GM18858 (cell line): Measurements from ENCODE around the gene FBXO7.

Experiments
- ATAC-seq: cut with Tn5 transposase; IDR thresholded peaks from one replicate; pipeline ENCODE4 v1.9.1; 2021; ENCODE audit not compliant: unreplicated experiment

Gene FBXO7

DNA sequence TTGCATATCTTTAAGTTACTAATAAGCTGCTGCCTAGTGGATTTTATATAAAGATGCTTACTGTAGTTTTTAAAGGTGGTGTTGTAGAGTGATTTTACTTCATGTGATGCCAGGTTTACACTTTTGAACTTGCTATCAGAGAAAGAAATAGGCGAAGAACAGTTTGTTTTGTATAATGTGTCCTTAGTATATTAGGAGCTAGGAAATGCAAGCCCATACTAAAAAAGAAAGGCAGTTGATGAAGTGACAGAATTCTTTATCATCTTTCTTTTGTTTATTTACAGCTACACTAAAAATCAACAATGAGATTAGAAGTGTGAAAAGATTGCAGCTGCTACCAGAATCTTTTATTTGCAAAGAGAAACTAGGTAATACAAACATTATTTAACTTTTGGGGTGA is 12.8 kb downstream of the FBXO7 start:
- no peak for ATAC-seq

DNA sequence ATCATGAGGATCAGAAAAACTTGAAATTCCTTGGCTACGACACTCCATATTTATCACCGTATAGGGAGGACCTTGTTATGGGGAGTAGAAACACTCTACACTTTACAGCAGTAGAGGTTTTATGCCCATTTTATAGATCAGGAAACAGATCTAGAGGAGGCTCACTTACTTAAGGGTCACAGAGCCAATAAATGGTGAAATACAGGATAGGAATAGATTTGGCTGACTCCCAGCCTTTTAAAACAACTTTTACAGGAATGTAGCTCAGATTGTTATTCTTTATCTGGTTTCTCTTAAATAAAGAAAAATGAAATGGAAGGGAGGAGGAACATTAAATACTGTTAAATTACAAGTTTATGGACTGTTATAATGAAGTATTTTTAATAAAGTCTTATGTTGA is 14.8 kb downstream of the FBXO7 start:
- no peak for ATAC-seq

DNA sequence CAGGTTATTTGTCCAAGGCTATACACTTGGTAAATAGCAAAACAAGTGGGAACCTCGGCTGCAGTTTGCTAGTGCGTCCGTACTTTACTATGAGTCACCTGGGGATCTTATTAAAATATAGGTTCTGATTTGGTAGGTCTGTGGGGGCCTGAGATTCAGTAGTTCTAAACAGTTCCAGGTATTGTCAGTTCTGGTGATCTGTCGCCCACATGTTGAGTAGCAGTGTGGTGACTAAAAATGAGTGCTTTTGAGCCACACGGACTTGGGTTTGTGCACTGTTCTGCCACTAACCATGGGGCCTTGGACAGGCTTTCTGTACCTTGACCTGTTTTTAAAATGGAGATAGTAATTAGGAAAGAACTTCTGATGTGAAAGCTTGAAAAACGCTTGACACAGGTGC is 15.7 kb downstream of the FBXO7 start:
- ATAC-seq: no peak

DNA sequence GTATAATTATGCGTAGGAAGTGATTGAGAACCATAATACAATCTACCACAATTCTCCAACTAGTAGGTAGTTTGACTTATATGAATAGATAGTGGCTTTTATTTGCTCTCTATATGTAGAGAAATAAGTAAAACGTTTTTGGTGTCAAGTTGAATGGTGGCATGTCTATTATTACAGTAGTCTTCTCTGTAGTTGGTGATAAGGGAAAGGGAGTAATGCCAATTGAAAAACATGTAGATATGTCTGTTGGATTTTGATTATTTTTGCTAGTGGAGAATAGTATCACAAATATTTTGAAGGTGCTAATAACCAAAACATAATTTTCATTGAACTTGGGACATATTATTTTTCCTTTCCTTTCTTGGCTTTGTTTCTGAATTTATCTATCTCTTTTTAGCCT is 17.5 kb downstream of the FBXO7 start:
- ATAC-seq: no peak

DNA sequence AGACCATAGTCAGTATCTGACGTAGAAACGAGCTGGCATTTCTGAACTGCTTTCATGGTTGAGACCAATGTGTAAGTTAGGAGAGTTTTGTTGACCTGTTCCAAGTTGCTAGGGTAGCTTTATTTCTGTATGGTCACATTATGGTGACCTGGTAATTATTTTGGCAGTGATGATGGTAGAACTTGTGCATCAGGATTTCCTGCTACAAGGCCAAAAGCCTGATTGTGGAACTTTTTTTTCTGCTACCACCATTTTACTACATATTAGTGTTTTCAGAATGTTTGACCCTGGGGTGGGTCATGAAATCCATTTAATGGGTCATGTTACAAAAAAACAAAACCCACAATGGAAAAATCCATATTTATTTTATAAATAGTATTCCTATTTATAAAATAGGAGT is 18.9 kb downstream of the FBXO7 start:
- ATAC-seq: no peak

DNA sequence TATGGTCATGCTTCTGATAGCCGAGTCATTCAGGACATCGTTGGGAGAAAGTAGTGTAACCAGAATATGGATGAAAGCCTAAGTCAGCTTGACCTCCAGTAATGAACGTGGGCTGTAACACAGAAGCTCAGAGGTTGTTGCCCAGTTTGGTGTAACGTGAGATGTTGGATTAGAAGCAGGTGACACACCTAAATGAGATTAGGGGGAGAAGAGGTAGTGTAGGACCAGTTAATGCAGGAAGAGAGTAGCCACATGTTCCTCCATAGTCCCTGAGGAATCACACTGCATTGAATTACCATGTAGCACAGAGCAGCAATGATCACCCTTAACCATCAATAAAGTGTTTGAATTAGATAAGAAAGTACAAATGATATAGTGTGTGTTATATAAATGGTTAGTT is 20.4 kb downstream of the FBXO7 start:
- ATAC-seq: no peak

DNA sequence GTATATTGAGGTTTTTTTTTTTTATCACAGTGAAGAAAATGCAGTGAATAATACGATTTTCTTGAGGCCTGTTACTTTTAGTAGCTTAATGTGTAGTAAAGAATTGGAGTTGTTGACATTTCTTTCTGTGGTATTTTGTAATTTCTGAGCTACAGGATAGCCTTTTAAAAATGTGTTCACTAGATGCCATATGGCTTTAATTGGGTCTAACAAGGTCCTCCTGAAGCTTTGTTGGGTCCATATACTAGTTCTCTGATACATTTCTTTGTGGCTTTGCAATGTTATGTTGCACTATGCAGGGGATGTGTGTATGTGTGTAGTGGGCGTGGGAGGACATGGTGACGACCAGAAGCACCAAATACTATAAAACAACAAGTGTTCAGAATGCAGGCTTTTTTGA is 25.1 kb downstream of the FBXO7 start:
- no peak for ATAC-seq

DNA sequence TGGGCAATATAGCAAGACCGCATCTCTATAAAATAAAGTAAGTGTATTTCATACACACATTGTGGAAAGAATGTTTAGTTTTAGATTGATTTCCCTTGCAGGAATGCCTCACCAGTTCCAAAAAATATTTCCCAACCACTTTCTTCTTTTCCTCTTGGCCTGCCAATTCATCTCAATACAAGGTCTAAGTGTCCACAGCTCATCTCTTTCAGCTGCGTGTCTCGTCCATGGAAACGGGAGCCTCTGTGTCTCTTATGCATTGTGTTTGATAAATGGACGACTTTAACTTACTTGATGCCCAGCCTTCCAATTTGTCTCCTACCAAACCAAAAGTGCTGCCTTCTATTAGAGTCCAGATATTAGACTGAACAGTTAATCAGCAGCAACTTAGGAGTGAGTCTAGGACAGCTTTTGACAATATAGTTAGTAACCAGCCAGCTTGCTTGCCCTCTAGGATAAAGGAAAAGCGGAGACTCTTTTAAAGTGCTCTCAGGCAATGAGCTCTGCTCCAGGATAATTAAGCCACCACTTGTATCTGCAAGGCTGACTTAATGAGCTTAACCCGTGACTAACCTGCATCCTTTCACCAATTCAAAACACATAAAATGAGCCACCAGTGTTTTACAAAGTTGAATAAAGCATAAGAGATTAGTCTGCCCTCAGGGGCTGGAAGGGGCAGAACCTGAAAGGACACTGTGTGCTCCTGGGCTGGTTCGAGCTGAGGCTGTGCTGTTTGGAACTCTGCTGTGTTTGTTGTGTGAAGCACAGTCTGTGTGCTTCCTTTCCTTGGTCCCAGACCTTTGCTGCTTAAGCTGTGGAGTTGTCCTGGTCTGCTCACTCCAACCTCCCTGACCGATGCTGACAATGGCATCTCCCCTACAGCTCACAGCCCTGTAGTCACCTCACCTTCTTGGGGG is 27.5 kb downstream of the FBXO7 start:
- ATAC-seq: no peak

DNA sequence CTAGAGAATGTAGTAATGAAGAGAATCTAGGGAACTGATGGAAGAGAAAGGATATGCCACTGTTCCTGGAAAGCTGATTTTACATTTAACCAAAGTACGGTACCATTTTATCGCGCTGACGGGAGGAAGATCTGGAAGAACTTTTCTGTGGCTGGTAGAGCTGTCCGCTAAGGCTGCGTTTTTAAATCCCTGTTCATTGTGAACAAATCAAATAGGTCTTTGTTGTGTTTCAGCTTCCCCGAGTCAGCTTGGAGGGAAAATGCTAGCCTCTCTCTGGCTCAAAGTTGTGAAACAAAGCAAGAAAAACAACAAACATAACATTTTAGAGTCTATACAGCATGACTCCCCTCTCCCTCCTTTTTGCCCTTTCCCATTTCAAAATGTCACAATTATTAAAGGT is 34.4 kb downstream of the FBXO7 start:
- no peak for ATAC-seq

DNA sequence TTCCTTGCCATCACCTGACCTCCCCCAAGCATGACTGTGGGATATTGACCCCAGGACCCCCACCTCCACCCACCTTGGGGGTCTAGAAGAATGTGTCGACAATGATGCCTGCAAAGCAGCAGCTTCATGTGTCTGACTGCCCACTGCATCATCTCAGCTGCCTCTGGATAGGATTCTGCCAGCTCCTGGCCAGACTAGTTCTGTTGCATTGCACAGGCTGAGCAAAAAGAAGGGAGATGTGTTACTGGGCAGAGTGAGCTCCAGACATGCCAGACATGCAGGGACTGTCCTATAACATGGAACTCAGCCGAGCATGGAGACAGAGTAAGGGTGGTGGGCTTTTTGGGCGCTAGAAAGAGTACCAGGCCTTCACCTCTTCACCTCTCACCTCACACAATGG is 36.7 kb downstream of the FBXO7 start:
- ATAC-seq: no peak

DNA sequence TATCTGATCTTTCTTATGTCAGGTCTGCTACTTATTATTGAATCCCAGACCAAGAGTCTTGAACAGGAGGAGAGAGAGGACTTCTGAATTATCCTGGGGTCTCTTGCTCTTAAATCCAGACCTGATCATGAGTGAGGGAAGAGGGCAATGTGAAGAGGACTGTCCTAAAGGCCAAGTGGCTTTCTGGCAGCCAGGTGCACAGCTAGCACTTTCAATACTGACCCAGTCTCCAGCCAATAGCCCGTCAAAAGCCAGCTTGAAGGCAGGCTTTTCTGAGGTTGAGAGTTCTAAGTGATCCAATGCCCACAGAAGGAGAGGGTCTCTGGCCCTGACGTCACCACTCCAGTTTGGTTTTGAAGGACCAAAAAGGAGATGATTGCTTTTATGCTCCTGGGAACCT is 37.2 kb downstream of the FBXO7 start:
- no peak for ATAC-seq

DNA sequence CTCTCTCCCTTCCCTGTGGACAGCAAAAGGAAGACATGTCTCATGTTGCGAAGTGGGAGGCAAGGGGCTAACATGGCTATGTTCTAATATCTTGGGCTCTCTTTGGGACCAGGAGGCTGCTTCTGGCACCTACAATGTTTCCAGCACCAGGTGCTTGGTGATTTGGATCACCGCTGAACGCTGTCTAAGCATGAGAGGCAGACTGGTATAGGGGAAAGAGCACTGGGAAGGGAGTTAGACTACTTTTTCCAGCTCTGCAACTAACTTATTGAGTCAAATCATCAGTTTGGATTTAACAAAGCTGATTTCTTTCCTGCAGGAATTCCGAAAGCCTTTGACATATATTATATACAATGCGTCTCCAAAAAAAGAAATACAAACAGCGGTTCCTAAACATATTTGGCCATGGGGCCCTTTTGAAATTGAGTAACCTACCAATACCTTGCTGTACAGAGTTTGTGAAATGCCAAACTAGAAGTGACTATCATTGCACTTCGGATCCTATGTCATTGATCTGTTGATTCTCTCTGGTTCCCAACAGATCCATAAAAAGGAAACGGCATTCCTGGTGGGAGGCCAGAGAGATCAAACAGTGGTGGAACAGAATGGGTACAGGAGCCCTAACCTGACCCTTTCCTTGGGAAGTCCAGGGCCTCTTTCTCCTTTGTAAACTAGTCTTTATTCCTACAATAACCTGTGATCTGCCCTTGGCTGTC is 37.8 kb downstream of the FBXO7 start:
- no peak for ATAC-seq

DNA sequence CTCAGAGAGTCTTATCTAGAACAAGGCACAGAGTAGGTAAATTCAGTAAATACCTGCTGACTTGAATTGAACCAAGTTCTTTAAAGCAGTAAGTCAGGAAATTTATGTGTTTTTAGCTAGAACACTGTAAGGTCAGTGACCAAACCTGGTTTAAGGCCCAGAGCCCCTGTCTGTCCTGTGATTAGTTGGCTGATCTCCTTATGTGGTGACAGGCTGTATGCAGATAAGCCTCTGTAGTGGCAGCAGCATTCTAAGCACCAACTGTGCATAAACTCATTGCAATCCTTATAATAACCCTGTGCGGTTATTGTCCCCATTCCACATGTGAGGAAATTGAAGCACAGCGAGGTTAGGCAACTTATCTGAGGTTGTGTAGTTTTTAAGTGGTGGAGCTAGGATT is 40.5 kb downstream of the FBXO7 start:
- ATAC-seq: no peak

DNA sequence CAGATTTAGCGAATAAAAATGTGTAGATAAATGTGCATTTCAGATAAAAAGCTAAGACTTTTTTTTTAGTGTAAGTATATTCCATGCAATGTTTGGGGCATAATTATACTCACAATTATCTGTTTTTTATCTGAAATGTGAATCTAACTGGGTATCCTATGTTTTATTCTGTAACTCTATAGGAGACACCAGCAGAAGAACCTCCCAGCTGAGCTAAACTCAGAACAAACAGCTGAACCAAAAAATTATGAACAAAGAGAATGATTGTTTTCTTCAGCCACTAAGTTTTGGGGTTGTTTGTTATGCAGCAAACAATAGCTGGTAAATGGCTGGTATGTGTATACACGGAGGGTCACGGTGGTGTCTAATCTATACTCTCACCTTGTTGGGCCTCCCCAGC is 42.9 kb downstream of the FBXO7 start:
- no peak for ATAC-seq

DNA sequence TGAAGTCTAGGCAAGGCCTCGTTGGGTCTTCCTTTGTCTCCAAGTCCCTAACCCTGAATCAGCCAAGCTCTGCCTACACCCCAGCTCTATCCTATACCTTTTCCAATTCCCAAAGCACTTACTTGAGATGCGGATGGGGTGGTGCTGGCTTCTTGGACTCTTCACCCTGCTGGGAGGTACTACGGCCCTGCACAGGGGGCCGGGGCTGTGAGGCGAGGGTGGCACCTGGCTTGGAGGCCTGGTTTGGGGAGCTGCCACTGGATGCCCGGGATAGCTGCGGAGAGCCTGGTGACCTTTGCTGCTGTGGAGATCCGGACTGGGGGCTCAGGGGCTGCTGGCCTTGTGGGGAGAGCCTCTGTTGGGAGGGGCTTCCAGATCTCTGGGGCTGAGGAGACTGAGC is 43.3 kb downstream of the FBXO7 start:
- no peak for ATAC-seq

DNA sequence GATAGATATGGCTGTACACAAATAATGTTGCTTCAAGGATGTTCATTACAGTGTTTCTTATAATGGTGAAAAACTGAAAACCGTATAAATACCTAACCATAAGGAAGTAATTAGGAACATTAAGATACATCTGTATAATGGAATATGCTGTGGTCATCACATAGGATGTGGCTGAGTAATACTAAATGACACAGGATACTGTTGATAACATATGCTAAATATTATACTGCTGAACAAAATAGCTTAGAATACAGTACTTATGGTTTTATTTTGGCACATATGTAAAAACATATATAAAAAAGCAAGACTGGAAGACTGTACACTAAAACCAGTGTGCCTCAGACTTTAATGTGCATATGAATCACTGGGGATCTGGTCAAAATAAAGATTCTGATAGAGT is 43.8 kb downstream of the FBXO7 start:
- no peak for ATAC-seq

DNA sequence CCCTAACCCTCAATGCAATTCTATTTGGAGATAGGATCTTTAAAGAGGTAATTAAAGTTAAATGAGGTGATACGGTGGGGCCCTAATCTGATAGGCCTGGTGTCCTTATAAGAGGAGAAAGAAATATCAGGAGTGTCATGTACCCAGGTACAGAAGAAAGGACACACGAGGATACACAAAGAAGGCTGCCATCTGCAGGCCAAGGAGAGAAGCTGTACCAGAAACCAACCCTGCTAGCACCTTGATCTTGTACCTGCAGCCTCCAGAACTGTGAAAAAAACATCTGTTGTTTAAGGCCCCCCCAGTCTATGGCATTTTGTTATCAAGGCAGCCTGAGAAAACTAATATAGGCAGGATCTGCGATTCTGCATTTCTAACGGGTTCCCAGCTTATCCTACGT is 44.2 kb downstream of the FBXO7 start:
- no peak for ATAC-seq

DNA sequence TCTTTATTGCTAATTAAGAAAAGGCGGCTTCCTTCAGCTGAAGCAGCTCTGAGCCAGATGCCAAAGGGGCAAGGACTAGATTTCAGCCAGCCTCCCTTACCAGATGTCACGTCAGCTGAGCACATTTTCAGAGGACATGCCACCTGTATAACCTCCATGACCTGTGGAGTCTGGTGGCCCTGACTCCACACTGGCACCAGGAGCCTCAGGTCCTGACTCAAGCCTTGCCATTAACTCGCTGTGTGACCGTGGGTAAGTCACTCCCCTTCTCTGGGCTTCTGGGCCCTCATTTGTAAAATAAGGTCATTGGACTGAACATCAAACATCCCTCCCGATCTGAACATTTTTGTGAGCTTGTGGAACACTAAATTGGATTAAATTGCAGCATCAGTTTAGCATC is 46.0 kb downstream of the FBXO7 start:
- ATAC-seq: no peak

DNA sequence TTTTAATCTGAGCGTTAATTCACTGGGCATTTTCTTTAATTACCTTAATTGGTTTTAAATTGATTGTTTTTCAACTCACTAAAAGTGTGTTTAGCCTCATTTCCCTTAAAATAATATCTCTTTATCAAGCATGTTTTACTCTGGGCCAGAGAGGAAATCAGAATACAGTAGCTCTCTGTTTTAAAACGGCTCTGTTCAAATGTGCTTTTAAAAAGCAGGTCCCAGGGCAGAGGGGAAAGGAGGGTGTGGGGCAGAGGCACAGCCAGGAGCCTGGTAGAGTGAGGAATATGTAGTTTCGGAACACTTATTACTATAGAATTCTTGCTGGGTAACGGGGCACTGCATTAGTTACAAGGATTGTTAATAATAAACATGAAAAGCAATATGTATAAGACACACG is 47.6 kb downstream of the FBXO7 start:
- ATAC-seq: no peak

DNA sequence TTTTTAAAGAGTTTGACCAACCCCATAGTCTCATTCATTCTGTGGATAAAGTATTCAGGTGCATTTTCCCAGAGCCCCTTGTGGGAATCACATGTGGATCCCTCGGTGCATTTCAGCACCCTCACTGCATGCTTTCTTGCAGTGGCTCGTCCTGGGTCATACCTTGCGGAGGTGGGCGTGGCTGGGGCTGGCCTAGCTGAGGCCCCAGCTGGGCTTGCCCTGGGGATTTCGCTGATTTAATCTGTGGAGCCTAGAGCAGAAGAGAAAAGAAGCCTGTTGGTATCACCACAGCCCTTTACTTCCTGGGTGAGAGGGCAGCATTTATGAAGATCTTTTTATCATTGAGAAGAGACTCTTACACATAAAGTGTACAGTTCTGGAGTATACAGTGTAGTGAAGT is 53.1 kb downstream of the FBXO7 start:
- no peak for ATAC-seq

DNA sequence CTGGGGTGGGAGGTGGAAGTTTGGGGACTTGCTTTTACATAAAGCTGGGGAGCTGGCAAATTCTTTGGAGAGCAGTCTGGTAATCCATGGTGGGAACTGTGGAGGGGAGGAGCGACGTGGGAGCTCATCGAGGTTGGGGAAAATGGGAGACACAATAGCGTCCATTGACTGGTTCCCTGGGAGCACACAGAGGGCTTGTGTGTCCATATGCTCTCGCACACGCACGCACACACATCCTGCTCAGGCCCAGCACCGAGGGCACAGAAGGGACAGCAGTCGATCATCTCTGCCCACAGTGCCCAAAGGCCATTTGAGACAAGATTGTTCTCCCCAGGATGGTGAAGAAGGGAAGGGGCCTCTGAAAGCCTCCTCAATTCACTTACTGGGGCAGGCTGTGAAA is 53.7 kb downstream of the FBXO7 start:
- no peak for ATAC-seq
